NT2/D1 (cell line): ENCODE data around the gene CLTC.

ENCODE experiments used
- SUZ12 ChIP-seq: IDR thresholded peaks from 2 replicates; pipeline ENCODE4 v1.6.1; 2011; ENCODE audit not compliant: insufficient read length, insufficient read depth; ENCODE audit errors: extremely low read depth
- YY1 ChIP-seq: IDR thresholded peaks from 2 replicates; pipeline ENCODE4 v1.6.1; 2011; ENCODE audit not compliant: insufficient read length, insufficient read depth
- ZNF274 ChIP-seq: IDR thresholded peaks from 2 replicates; pipeline ENCODE4 v1.6.1; 2011; ENCODE audit warnings: mild to moderate bottlenecking, low read depth, low read length

GRCh38 chr17:59621771-59622170 is 2.1 kb downstream of the CLTC start:
- no peak for TF ChIP-seq YY1
- TF ChIP-seq ZNF274: no peak
- no peak for TF ChIP-seq SUZ12
